Activated naive CD8-positive, alpha-beta T cell (primary cell): ENCODE data around the gene SPEG.

Experiments used
- H3K27ac Mint-ChIP-seq: one replicate; pipeline ENCODE4 v1.8.0; 2021; ENCODE audit warnings: mixed read lengths
- H3K27me3 Mint-ChIP-seq: one replicate; pipeline ENCODE4 v1.8.0; 2021; ENCODE audit warnings: mixed read lengths
- H3K36me3 Mint-ChIP-seq: one replicate; pipeline ENCODE4 v1.8.0; 2021; ENCODE audit warnings: mixed read lengths
- H3K4me1 Mint-ChIP-seq: one replicate; pipeline ENCODE4 v1.8.0; 2021; ENCODE audit warnings: low read depth, mixed read lengths
- H3K4me3 Mint-ChIP-seq: one replicate; pipeline ENCODE4 v1.8.0; 2021; ENCODE audit warnings: mild to moderate bottlenecking, mixed read lengths
- H3K9me3 Mint-ChIP-seq: one replicate; pipeline ENCODE4 v1.8.0; 2021; ENCODE audit warnings: low read depth, mixed read lengths

The SPEG gene

DNA sequence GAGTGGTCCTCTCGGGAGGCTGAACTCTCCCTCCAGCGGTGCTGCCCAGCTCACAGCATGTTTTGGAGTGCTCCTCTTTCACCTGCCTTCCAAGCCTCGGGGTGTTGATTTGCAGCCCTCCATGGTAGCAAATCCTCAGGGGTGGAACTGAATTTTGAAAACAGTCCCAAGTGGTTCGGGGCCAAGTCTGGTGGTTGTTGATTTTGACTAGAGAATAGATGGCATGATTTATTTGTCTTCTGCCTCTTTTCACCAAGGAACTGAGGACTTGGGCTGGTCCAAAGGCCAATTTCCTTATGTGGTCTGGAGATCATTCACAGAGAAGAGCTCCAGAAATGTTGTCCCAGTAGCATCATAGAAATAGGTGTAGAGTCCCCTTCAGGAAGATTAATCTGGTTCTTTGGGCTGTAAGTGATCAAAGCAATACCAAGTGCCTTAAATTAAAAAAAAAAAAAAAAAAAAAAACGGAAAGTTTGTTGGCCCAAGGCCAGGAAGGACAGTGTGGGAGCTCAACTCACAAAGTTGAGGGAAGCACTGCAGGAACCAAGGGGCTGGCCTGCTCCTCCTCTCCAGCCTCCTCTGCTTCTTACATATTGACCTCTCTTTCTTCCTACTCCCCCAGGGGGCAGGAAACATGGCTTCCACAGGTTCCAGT, 18.9 kb upstream of the SPEG start:
- no peak overlapping the region for H3K27ac Mint-ChIP-seq
- H3K36me3 Mint-ChIP-seq: peaks cover 3% of the 10 kb centered on the region
- H3K9me3 Mint-ChIP-seq: no peaks in the 10 kb centered on the region
- H3K27me3 Mint-ChIP-seq: peaks cover 12% of the 10 kb centered on the region
- H3K4me1 Mint-ChIP-seq: peaks cover 1% of the 10 kb centered on the region
- no peak overlapping the region for H3K4me3 Mint-ChIP-seq

DNA sequence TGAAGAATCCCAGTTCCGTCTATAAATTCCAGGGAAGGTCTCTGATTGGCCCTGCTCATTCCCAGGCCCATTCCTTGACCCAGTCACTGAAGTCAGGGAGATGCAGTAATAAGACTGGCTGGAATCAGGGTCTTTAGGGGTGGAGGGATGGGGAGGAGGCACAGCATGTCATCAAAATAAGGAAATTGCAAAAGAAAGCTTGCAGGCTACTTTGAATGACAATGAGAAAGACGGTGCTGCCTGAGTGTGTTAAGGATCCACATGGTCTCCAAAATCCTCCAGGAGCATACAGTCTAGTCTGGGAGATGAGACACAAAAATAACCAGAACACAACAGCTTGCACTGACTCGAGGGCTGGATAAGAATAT, 18.4 kb upstream of the SPEG start:
- peaks cover 12% of the 10 kb centered on the region for H3K27me3 Mint-ChIP-seq
- H3K36me3 Mint-ChIP-seq: peaks cover 3% of the 10 kb centered on the region
- peaks cover 1% of the 10 kb centered on the region for H3K4me1 Mint-ChIP-seq
- no peak overlapping the region for H3K4me3 Mint-ChIP-seq
- no peaks in the 10 kb centered on the region for H3K9me3 Mint-ChIP-seq
- H3K27ac Mint-ChIP-seq: no peak overlapping the region

- peaks cover 1% of the 10 kb centered on the region for H3K4me1 Mint-ChIP-seq
- H3K36me3 Mint-ChIP-seq: peaks cover 3% of the 10 kb centered on the region
- no peaks in the 10 kb centered on the region for H3K9me3 Mint-ChIP-seq
- H3K27ac Mint-ChIP-seq: no peak overlapping the region
- no peak overlapping the region for H3K4me3 Mint-ChIP-seq
- peaks cover 10% of the 10 kb centered on the region for H3K27me3 Mint-ChIP-seq
Observed at GRCh38 chr2:219416938-219417337, 17.7 kb upstream of the SPEG start.

DNA sequence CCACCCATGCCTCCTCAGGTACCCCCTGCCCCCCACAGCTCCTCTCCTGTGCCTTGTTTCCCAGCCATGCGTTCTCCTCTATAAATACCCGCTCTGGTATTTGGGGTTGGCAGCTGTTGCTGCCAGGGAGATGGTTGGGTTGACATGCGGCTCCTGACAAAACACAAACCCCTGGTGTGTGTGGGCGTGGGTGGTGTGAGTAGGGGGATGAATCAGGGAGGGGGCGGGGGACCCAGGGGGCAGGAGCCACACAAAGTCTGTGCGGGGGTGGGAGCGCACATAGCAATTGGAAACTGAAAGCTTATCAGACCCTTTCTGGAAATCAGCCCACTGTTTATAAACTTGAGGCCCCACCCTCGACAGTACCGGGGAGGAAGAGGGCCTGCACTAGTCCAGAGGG, 17.3 kb upstream of the SPEG start:
- no peak overlapping the region for H3K27ac Mint-ChIP-seq
- H3K9me3 Mint-ChIP-seq: no peaks in the 10 kb centered on the region
- no peak overlapping the region for H3K4me3 Mint-ChIP-seq
- H3K36me3 Mint-ChIP-seq: peaks cover 1% of the 10 kb centered on the region
- H3K27me3 Mint-ChIP-seq: peaks cover 10% of the 10 kb centered on the region
- peaks cover 1% of the 10 kb centered on the region for H3K4me1 Mint-ChIP-seq

DNA sequence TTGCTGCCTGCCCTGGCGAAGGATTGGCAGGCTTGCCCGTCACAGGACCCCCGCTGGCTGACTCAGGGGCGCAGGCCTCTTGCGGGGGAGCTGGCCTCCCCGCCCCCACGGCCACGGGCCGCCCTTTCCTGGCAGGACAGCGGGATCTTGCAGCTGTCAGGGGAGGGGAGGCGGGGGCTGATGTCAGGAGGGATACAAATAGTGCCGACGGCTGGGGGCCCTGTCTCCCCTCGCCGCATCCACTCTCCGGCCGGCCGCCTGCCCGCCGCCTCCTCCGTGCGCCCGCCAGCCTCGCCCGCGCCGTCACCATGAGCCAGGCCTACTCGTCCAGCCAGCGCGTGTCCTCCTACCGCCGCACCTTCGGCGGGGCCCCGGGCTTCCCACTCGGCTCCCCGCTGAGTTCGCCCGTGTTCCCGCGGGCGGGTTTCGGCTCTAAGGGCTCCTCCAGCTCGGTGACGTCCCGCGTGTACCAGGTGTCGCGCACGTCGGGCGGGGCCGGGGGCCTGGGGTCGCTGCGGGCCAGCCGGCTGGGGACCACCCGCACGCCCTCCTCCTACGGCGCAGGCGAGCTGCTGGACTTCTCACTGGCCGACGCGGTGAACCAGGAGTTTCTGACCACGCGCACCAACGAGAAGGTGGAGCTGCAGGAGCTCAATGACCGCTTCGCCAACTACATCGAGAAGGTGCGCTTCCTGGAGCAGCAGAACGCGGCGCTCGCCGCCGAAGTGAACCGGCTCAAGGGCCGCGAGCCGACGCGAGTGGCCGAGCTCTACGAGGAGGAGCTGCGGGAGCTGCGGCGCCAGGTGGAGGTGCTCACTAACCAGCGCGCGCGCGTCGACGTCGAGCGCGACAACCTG, 16.3 kb upstream of the SPEG start, which contains the start of gene DES:
DES (plus strand) TSS at position 223 of the 857 bp plus-strand sequence; CDS start at position 309, 86 bp downstream.
- peaks cover 8% of the 10 kb centered on the region for H3K27me3 Mint-ChIP-seq
- H3K27ac Mint-ChIP-seq: no peak within 1 kb of the TSS
- no peak within 1 kb of the TSS for H3K4me3 Mint-ChIP-seq
- no peaks in the 10 kb centered on the region for H3K9me3 Mint-ChIP-seq
- no peaks in the 10 kb centered on the region for H3K36me3 Mint-ChIP-seq
- peaks cover 1% of the 10 kb centered on the region for H3K4me1 Mint-ChIP-seq

- H3K4me3 Mint-ChIP-seq: no peak overlapping the region
- H3K36me3 Mint-ChIP-seq: no peaks in the 10 kb centered on the region
- peaks cover 1% of the 10 kb centered on the region for H3K4me1 Mint-ChIP-seq
- peaks cover 6% of the 10 kb centered on the region for H3K27me3 Mint-ChIP-seq
- H3K27ac Mint-ChIP-seq: no peak overlapping the region
- no peaks in the 10 kb centered on the region for H3K9me3 Mint-ChIP-seq
Observed at GRCh38 chr2:219419012-219419324, 15.7 kb upstream of the SPEG start.

- H3K27ac Mint-ChIP-seq: no peak overlapping the region
- no peaks in the 10 kb centered on the region for H3K36me3 Mint-ChIP-seq
- peaks cover 6% of the 10 kb centered on the region for H3K27me3 Mint-ChIP-seq
- no peak overlapping the region for H3K4me3 Mint-ChIP-seq
- peaks cover 1% of the 10 kb centered on the region for H3K4me1 Mint-ChIP-seq
- no peaks in the 10 kb centered on the region for H3K9me3 Mint-ChIP-seq
Observed at GRCh38 chr2:219419331-219420197, 15.1 kb upstream of the SPEG start.

DNA sequence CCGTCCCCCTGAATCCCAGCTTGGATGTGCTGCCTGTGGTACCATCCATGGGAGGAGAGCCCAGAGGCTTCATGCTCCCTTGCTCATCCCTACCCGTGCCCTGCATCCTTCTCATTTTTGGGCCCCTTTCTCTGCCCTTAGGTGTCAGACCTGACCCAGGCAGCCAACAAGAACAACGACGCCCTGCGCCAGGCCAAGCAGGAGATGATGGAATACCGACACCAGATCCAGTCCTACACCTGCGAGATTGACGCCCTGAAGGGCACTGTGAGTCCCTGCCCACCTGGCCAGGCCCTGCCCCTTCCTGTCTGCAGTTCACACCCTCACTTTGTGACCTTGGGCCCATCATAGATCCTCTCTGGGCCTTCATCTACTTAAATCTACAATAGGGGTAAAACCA, 14.0 kb upstream of the SPEG start:
- H3K27ac Mint-ChIP-seq: no peak overlapping the region
- no peaks in the 10 kb centered on the region for H3K9me3 Mint-ChIP-seq
- no peaks in the 10 kb centered on the region for H3K36me3 Mint-ChIP-seq
- peaks cover 6% of the 10 kb centered on the region for H3K27me3 Mint-ChIP-seq
- peaks cover 1% of the 10 kb centered on the region for H3K4me1 Mint-ChIP-seq
- H3K4me3 Mint-ChIP-seq: no peak overlapping the region

DNA sequence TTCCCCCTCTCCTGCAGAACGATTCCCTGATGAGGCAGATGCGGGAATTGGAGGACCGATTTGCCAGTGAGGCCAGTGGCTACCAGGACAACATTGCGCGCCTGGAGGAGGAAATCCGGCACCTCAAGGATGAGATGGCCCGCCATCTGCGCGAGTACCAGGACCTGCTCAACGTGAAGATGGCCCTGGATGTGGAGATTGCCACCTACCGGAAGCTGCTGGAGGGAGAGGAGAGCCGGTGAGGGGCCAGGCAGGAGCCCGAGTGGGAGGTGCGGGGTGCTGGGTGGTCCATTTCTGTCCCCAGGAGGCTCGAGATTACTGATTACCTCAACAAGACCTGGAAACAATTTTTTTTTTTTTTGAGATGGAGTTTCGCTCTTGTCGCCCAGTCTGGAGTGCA, 13.3 kb upstream of the SPEG start:
- no peak overlapping the region for H3K4me3 Mint-ChIP-seq
- H3K27ac Mint-ChIP-seq: no peak overlapping the region
- H3K27me3 Mint-ChIP-seq: peaks cover 6% of the 10 kb centered on the region
- H3K9me3 Mint-ChIP-seq: no peaks in the 10 kb centered on the region
- H3K36me3 Mint-ChIP-seq: no peaks in the 10 kb centered on the region
- H3K4me1 Mint-ChIP-seq: peaks cover 1% of the 10 kb centered on the region

DNA sequence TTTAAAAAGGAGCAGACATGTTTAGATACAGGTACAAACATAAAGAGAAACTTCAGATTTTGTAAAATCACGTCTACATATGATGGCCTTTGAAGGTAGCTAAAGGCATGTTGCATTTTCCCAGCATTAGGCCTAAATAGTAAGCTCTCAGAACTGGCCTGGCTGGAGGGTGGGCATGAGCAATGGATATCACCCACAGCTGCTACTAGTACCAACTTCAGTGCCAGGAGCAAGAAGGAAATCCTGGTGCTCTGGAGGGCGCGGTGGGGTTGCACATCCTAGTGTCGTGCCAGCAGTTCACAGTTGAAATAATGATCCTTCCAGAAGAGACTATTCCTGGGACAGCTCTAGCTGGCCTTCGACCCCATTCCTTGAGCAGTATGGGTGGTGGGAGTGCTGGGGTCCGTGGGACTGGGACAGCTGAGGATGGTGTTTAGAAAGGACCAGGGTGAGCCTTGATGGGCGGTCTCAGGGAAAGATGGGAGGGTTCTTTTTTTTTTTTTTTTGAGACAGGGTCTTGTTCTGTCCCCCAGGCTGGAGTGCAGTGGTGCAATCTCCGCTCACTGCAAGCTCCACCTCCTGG, 11.6 kb upstream of the SPEG start:
- H3K27me3 Mint-ChIP-seq: peaks cover 6% of the 10 kb centered on the region
- peaks cover 1% of the 10 kb centered on the region for H3K4me1 Mint-ChIP-seq
- H3K27ac Mint-ChIP-seq: no peak overlapping the region
- H3K4me3 Mint-ChIP-seq: no peak overlapping the region
- no peaks in the 10 kb centered on the region for H3K36me3 Mint-ChIP-seq
- no peaks in the 10 kb centered on the region for H3K9me3 Mint-ChIP-seq

DNA sequence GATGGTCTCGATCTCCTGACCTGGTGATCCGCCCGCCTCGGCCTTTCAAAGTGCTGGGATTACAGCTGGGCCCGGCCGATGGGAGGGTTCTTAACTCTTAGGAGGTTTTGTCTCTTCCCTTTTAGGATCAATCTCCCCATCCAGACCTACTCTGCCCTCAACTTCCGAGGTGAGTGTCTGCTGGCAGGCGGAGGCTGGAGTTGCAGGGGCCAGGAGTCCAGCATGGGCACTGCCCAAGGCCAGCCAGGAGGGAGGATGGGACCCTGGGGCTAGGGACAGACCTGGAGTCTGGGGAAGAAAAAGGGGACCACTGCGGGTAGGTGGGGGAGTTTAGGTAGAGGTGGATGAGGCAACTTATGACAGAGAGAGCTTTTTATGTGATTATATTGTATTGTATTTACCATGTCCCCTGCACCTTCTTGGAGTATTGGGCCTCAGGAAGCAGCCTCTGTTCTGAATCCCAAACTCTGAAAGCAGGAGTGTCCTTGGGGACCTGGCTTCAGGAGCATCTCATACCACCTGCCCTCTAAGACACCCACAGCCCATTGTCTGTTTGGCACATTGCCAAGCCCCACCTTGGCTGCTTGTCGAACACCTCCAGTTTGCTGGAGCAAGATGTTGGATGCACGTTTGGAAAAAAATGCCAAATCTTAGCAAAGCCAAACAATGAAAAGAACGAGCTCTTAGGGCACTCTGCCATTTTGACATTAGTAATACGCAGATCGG, 10.8 kb upstream of the SPEG start:
- H3K36me3 Mint-ChIP-seq: no peaks in the 10 kb centered on the region
- H3K27ac Mint-ChIP-seq: no peak overlapping the region
- H3K4me3 Mint-ChIP-seq: no peak overlapping the region
- H3K27me3 Mint-ChIP-seq: peaks cover 6% of the 10 kb centered on the region
- no peaks in the 10 kb centered on the region for H3K4me1 Mint-ChIP-seq
- H3K9me3 Mint-ChIP-seq: no peaks in the 10 kb centered on the region

DNA sequence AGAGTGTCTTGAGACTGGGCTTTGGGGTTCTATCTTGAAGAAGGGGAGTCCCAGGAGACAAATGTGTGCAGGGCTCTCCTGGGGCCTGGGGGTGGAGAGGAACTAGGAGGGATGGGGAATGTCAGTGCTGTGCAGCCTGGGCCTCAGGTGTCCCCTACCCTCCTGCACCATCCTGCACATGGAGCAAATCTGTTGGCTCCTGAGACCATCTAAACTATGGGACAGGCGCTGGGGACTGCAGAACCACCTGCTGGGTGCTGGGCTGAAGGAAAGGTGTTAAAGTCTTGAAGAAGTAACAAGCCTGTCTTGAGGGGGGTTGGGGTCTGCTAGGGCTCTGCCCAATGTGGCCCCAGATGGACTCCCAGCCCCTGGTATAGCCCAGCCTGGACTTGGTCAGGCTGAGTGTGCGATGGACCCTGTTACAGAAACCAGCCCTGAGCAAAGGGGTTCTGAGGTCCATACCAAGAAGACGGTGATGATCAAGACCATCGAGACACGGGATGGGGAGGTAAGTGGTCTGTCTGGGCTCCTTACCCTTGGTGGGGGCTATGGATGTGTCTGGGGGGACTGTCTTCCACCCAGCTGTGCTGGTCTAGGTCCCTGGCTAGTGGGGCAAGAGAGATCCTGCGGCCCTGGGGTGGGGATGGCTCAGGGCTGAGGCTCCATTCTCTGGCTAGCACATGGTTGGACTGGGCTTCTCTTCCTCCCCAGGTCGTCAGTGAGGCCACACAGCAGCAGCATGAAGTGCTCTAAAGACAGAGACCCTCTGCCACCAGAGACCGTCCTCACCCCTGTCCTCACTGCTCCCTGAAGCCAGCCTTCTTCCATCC, 9.2 kb upstream of the SPEG start:
- Mint-ChIP-seq H3K27me3 (no peaks in the 10 kb centered on the region), H3K4me1 (no peaks in the 10 kb centered on the region), H3K27ac (no peak overlapping the region), H3K36me3 (no peaks in the 10 kb centered on the region), H3K9me3 (no peaks in the 10 kb centered on the region), H3K4me3 (no peak overlapping the region)

DNA sequence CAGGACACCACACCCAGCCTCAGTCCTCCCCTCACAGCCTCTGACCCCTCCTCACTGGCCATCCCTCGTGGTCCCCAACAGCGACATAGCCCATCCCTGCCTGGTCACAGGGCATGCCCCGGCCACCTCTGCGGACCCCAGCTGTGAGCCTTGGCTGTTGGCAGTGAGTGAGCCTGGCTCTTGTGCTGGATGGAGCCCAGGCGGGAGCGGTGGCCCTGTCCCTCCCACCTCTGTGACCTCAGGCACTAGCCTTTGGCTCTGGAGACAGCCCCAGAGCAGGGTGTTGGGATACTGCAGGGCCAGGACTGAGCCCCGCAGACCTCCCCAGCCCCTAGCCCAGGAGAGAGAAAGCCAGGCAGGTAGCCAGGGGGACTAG, 8.6 kb upstream of the SPEG start:
- H3K36me3 Mint-ChIP-seq: no peaks in the 10 kb centered on the region
- H3K27me3 Mint-ChIP-seq: no peaks in the 10 kb centered on the region
- no peak overlapping the region for H3K4me3 Mint-ChIP-seq
- no peak overlapping the region for H3K27ac Mint-ChIP-seq
- H3K9me3 Mint-ChIP-seq: no peaks in the 10 kb centered on the region
- no peaks in the 10 kb centered on the region for H3K4me1 Mint-ChIP-seq
